ENCODE measurements around the gene PDE3B. TPM values are rescaled to one million over a fixed set of nuclear protein-coding genes. Genes with fewer than 3 reads are reported as not detected.
"Not testable (repeated sequence)": the region's sequence is repeated elsewhere in the genome, so short reads cannot be mapped to it uniquely, and the experiment has no call there.

Gene PDE3B
- total RNA-seq: 2.2 TPM
- 1 to 10 TPM; 1.2 to 2.9 (median 2.1) TPM for polyA plus RNA-seq (ENCODE audit: insufficient read depth in 1 of 8, insufficient read length in 8 of 8, low replicate concordance in 1 of 8)
- long read RNA-seq, donor 1: 0 reads
- long read RNA-seq, donor 2: 0 reads
- long read RNA-seq, donor 3: 0 reads
- long read RNA-seq, donor 4: 0 reads
- long read RNA-seq, donor 5: 0 reads
- long read RNA-seq, donor 6: 0 reads
- long read RNA-seq, donor 7: 0 reads
- long read RNA-seq, donor 8: 0 reads
- long read RNA-seq, donor 9: 0 reads
- long read RNA-seq, donor 10: 0 reads
- long read RNA-seq, donor 11: 0 reads

GRCh38 chr11:14643697-14644225 is at the start of gene PDE3B:
PDE3B (plus strand) TSS chr11:14643804; CDS start chr11:14644076, 272 bp downstream.
- H3K27ac ChIP-seq (ENCODE audit: low read length): peak within 1 kb of the TSS; percentile 39
- H3K4me3 ChIP-seq (ENCODE audit: low read length): peak within 1 kb of the TSS; percentile 63
- DNase-seq: peak; percentile 81
- under 1% methylated on average over 59 of the region's 59 CpGs for WGBS (ENCODE audit: insufficient coverage)
- no peaks in the 10 kb centered on the region for H3K9me3 ChIP-seq (replicated peaks; ENCODE audit: control insufficient read depth, low read depth, low read length)
- peaks cover 5% of the 10 kb centered on the region for H3K27me3 ChIP-seq (ENCODE audit: control insufficient read depth, insufficient read depth, low read length)
- H3K4me1 ChIP-seq (ENCODE audit: control insufficient read depth, insufficient read depth, low read length): peaks cover 7% of the 10 kb centered on the region
- H3K36me3 ChIP-seq (ENCODE audit: control insufficient read depth, insufficient read depth, low read length): no peaks in the 10 kb centered on the region

GRCh38 chr11:14595261-14595660 is 48.3 kb upstream of the PDE3B start:
- not testable (repeated sequence) for H3K9me3 ChIP-seq (replicated peaks; ENCODE audit: control insufficient read depth, low read depth, low read length); H3K36me3 ChIP-seq (ENCODE audit: control insufficient read depth, insufficient read depth, low read length); H3K4me1 ChIP-seq (ENCODE audit: control insufficient read depth, insufficient read depth, low read length); H3K27me3 ChIP-seq (ENCODE audit: control insufficient read depth, insufficient read depth, low read length); H3K27ac ChIP-seq (ENCODE audit: low read length); H3K4me3 ChIP-seq (ENCODE audit: low read length); DNase-seq
- WGBS (ENCODE audit: insufficient coverage): no CpG with 5 or more reads among the region's 1 CpG

GRCh38 chr11:14607713-14608112 is 35.9 kb upstream of the PDE3B start:
- H3K36me3 ChIP-seq (ENCODE audit: control insufficient read depth, insufficient read depth, low read length): no peaks in the 10 kb centered on the region
- H3K4me3 ChIP-seq (ENCODE audit: low read length): no peak overlapping the region
- no peak overlapping the region for H3K27ac ChIP-seq (ENCODE audit: low read length)
- peaks cover 5% of the 10 kb centered on the region for H3K9me3 ChIP-seq (replicated peaks; ENCODE audit: control insufficient read depth, low read depth, low read length)
- DNase-seq: no peak
- H3K4me1 ChIP-seq (ENCODE audit: control insufficient read depth, insufficient read depth, low read length): no peaks in the 10 kb centered on the region
- no peaks in the 10 kb centered on the region for H3K27me3 ChIP-seq (ENCODE audit: control insufficient read depth, insufficient read depth, low read length)

GRCh38 chr11:14609902-14610301 is 33.7 kb upstream of the PDE3B start:
- no peak for DNase-seq
- Histone ChIP-seq H3K4me1 (ENCODE audit: control insufficient read depth, insufficient read depth, low read length) (no peaks in the 10 kb centered on the region), H3K4me3 (ENCODE audit: low read length) (no peak overlapping the region), H3K27ac (ENCODE audit: low read length) (no peak overlapping the region), H3K9me3 (replicated peaks; ENCODE audit: control insufficient read depth, low read depth, low read length) (peaks cover 5% of the 10 kb centered on the region), H3K36me3 (ENCODE audit: control insufficient read depth, insufficient read depth, low read length) (no peaks in the 10 kb centered on the region), H3K27me3 (ENCODE audit: control insufficient read depth, insufficient read depth, low read length) (no peaks in the 10 kb centered on the region)
- no CpG with 5 or more reads among the region's 1 CpG for whole genome bisulfite sequencing (ENCODE audit: insufficient coverage)

GRCh38 chr11:14611939-14612338 is 31.7 kb upstream of the PDE3B start:
- Histone ChIP-seq H3K4me1 (ENCODE audit: control insufficient read depth, insufficient read depth, low read length) (no peaks in the 10 kb centered on the region), H3K9me3 (replicated peaks; ENCODE audit: control insufficient read depth, low read depth, low read length) (no peaks in the 10 kb centered on the region), H3K27me3 (ENCODE audit: control insufficient read depth, insufficient read depth, low read length) (no peaks in the 10 kb centered on the region), H3K27ac (ENCODE audit: low read length) (no peak overlapping the region), H3K4me3 (ENCODE audit: low read length) (no peak overlapping the region), H3K36me3 (ENCODE audit: control insufficient read depth, insufficient read depth, low read length) (no peaks in the 10 kb centered on the region)
- DNase-seq: peak; percentile 17

GRCh38 chr11:14612694-14613093 is 30.9 kb upstream of the PDE3B start:
- DNase-seq: peak; percentile 6
- Histone ChIP-seq H3K4me1 (ENCODE audit: control insufficient read depth, insufficient read depth, low read length) (no peaks in the 10 kb centered on the region), H3K9me3 (replicated peaks; ENCODE audit: control insufficient read depth, low read depth, low read length) (no peaks in the 10 kb centered on the region), H3K4me3 (ENCODE audit: low read length) (no peak overlapping the region), H3K36me3 (ENCODE audit: control insufficient read depth, insufficient read depth, low read length) (no peaks in the 10 kb centered on the region), H3K27me3 (ENCODE audit: control insufficient read depth, insufficient read depth, low read length) (no peaks in the 10 kb centered on the region), H3K27ac (ENCODE audit: low read length) (no peak overlapping the region)
- WGBS (ENCODE audit: insufficient coverage): no CpG with 5 or more reads among the region's 2 CpGs

GRCh38 chr11:14614091-14614622 is 29.4 kb upstream of the PDE3B start:
- Histone ChIP-seq H3K9me3 (replicated peaks; ENCODE audit: control insufficient read depth, low read depth, low read length) (no peaks in the 10 kb centered on the region), H3K4me3 (ENCODE audit: low read length) (no peak overlapping the region), H3K27ac (ENCODE audit: low read length) (no peak overlapping the region), H3K36me3 (ENCODE audit: control insufficient read depth, insufficient read depth, low read length) (no peaks in the 10 kb centered on the region), H3K4me1 (ENCODE audit: control insufficient read depth, insufficient read depth, low read length) (no peaks in the 10 kb centered on the region), H3K27me3 (ENCODE audit: control insufficient read depth, insufficient read depth, low read length) (no peaks in the 10 kb centered on the region)
- 92% methylated on average over 2 of the region's 2 CpGs for WGBS (ENCODE audit: insufficient coverage)
- no peak for DNase-seq

- H3K27ac ChIP-seq (ENCODE audit: low read length): no peak overlapping the region
- H3K9me3 ChIP-seq (replicated peaks; ENCODE audit: control insufficient read depth, low read depth, low read length): no peaks in the 10 kb centered on the region
- WGBS (ENCODE audit: insufficient coverage): 50% methylated on average over 1 of the region's 2 CpGs
- DNase-seq: no peak
- no peaks in the 10 kb centered on the region for H3K4me1 ChIP-seq (ENCODE audit: control insufficient read depth, insufficient read depth, low read length)
- H3K4me3 ChIP-seq (ENCODE audit: low read length): no peak overlapping the region
- no peaks in the 10 kb centered on the region for H3K27me3 ChIP-seq (ENCODE audit: control insufficient read depth, insufficient read depth, low read length)
- no peaks in the 10 kb centered on the region for H3K36me3 ChIP-seq (ENCODE audit: control insufficient read depth, insufficient read depth, low read length)
Observed at GRCh38 chr11:14617241-14618027, 26.2 kb upstream of the PDE3B start.

- no peaks in the 10 kb centered on the region for H3K4me1 ChIP-seq (ENCODE audit: control insufficient read depth, insufficient read depth, low read length)
- DNase-seq: no peak
- H3K27ac ChIP-seq (ENCODE audit: low read length): no peak overlapping the region
- H3K27me3 ChIP-seq (ENCODE audit: control insufficient read depth, insufficient read depth, low read length): no peaks in the 10 kb centered on the region
- no CpG with 5 or more reads among the region's 2 CpGs for WGBS (ENCODE audit: insufficient coverage)
- H3K9me3 ChIP-seq (replicated peaks; ENCODE audit: control insufficient read depth, low read depth, low read length): no peaks in the 10 kb centered on the region
- no peak overlapping the region for H3K4me3 ChIP-seq (ENCODE audit: low read length)
- no peaks in the 10 kb centered on the region for H3K36me3 ChIP-seq (ENCODE audit: control insufficient read depth, insufficient read depth, low read length)
Observed at GRCh38 chr11:14618060-14618459, 25.5 kb upstream of the PDE3B start.
